ENCODE measurements around the gene NIPA2.

GRCh38 chr15:22883196-22883595 is 44.7 kb downstream of the NIPA2 start:
- TF ChIP-seq GATA3 (IDR thresholded peaks at IDR 0.05; ENCODE audit: low read depth, low read length) (no peak), GATA2 (IDR thresholded peaks at IDR 0.05; ENCODE audit: low read depth, low read length) (no peak)

Data from SH-SY5Y (cell line).